ENCODE results near the gene DBF4B.
A peak's percentile ranks its signal among the peaks of the same experiment; 100 is the strongest.
"Not testable (repeated sequence)": the region's sequence is repeated elsewhere in the genome, so short reads cannot be mapped to it uniquely, and the experiment has no call there.

Gene DBF4B

GRCh38 chr17:44733753-44734152 is 25.3 kb downstream of the DBF4B start:
- DNase-seq (ENCODE audit: low spot score): peak; percentile 72

- DNase-seq (ENCODE audit: low spot score): no peak
These were observed 25.8 kb downstream of the DBF4B start for GRCh38 chr17:44734272-44734671.

- no peak for DNase-seq (ENCODE audit: low spot score)
These were observed 28.2 kb downstream of the DBF4B start for GRCh38 chr17:44736551-44737240.

GRCh38 chr17:44738214-44738906 is 29.9 kb downstream of the DBF4B start:
- no peak for DNase-seq (ENCODE audit: low spot score)

- no peak for DNase-seq (ENCODE audit: low spot score)
These were observed 32.9 kb downstream of the DBF4B start for GRCh38 chr17:44741316-44741715.

GRCh38 chr17:44745301-44745700 is 36.8 kb downstream of the DBF4B start:
- no peak for DNase-seq (ENCODE audit: low spot score)

- DNase-seq (ENCODE audit: low spot score): not testable (repeated sequence)
These were observed 37.3 kb downstream of the DBF4B start for GRCh38 chr17:44745738-44746137.

- no peak for DNase-seq (ENCODE audit: low spot score)
These were observed 39.1 kb downstream of the DBF4B start for GRCh38 chr17:44747566-44747965.

- DNase-seq (ENCODE audit: low spot score): peak; percentile 16
These were observed 40.9 kb downstream of the DBF4B start for GRCh38 chr17:44749076-44749979.

GRCh38 chr17:44749980-44750318 is 41.5 kb downstream of the DBF4B start:
- no peak for DNase-seq (ENCODE audit: low spot score)

GRCh38 chr17:44751331-44751730 is 42.9 kb downstream of the DBF4B start:
- DNase-seq (ENCODE audit: low spot score): no peak

GRCh38 chr17:44751806-44752205 is 43.3 kb downstream of the DBF4B start:
- no peak for DNase-seq (ENCODE audit: low spot score)

GRCh38 chr17:44752953-44753861 is 44.7 kb downstream of the DBF4B start:
- no peak for DNase-seq (ENCODE audit: low spot score)

GRCh38 chr17:44754276-44754675 is 45.8 kb downstream of the DBF4B start:
- DNase-seq (ENCODE audit: low spot score): no peak

- not testable (repeated sequence) for DNase-seq (ENCODE audit: low spot score)
These were observed 46.7 kb downstream of the DBF4B start for GRCh38 chr17:44755180-44755579.

GRCh38 chr17:44757045-44757917 is 48.8 kb downstream of the DBF4B start:
- DNase-seq (ENCODE audit: low spot score): no peak

- no peak for DNase-seq (ENCODE audit: low spot score)
These were observed 49.5 kb downstream of the DBF4B start for GRCh38 chr17:44757918-44758413.

- peak; percentile 85 for DNase-seq (ENCODE audit: low spot score)
These were observed 50.1 kb downstream of the DBF4B start, which contains the start of gene ADAM11 for GRCh38 chr17:44758414-44759085. ADAM11 (plus strand) TSS chr17:44758988; CDS start chr17:44759200, 212 bp downstream.

GRCh38 chr17:44759086-44759915 is 50.8 kb downstream of the DBF4B start:
- peak; percentile 77 for DNase-seq (ENCODE audit: low spot score)
